K562 (cell line): Measurements from ENCODE around the gene NPDC1. TPM values are rescaled to one million over a fixed set of nuclear protein-coding genes. Genes with fewer than 3 reads are reported as not detected.

ENCODE experiments used
- ADNP ChIP-seq: fragments of 200-800 bp; sonication (Bioruptor generic); IDR thresholded peaks from 2 replicates; pipeline ENCODE4 v1.6.1; 2016; ENCODE audit warnings: missing genetic modification characterization, missing compliant biosample characterization
- BHLHE40 ChIP-seq: IDR thresholded peaks from 2 replicates; pipeline ENCODE4 v1.6.1; 2011; ENCODE audit warnings: low read length, improper control_type of control experiment
- C11orf30 ChIP-seq: fragments of 450-650 bp; IDR thresholded peaks from 2 replicates; pipeline ENCODE4 v1.6.1; 2016; ENCODE audit warnings: low read depth, mild to moderate bottlenecking
- ETV1 ChIP-seq: fragments of 450-650 bp; conservative IDR thresholded peaks from 2 replicates; pipeline ENCODE4 v1.6.1; 2016; ENCODE audit warnings: missing genetic modification characterization, control low read depth, low read depth, missing compliant biosample characterization
- JUNB ChIP-seq: fragments of 450-650 bp; formaldehyde crosslinking; conservative IDR thresholded peaks from 2 replicates; pipeline ENCODE4 v1.4.0; 2020; ENCODE audit warnings: mild to moderate bottlenecking
- MYC ChIP-seq, 2 experiments: fragments of 250-450 bp in 1 of 2; sonication (Bioruptor Pico) in 1 of 2; IDR thresholded peaks; 2 replicates each; pipeline versions ENCODE4 v1.5.1 to v1.6.1; 2012 to 2021; ENCODE audit warnings: low read depth in 2 of 2, borderline replicate concordance in 1 of 2, improper control_type of control experiment in 1 of 2, low read length in 1 of 2, mild to moderate bottlenecking in 1 of 2, moderate library complexity in 1 of 2
- NFIX ChIP-seq: fragments of 250-450 bp; sonication (Bioruptor Pico); IDR thresholded peaks from 2 replicates; pipeline ENCODE4 v1.4.0; 2020; ENCODE audit warnings: low read depth, mild to moderate bottlenecking, moderate library complexity
- NFXL1 ChIP-seq: fragments of 450-650 bp; formaldehyde crosslinking; IDR thresholded peaks from 2 replicates; pipeline ENCODE4 v1.4.0; 2021; ENCODE audit warnings: mild to moderate bottlenecking
- NRF1 ChIP-seq, 2 experiments: fragments of 450-650 bp; IDR thresholded peaks in 1 of 2; conservative IDR thresholded peaks in 1 of 2; 2 replicates each; pipeline ENCODE4 v1.6.1; 2014; ENCODE audit warnings: mild to moderate bottlenecking in 2 of 2
- PCBP1 ChIP-seq: fragments of 200-400 bp; formaldehyde crosslinking; IDR thresholded peaks from 2 replicates; pipeline ENCODE4 v1.6.1; 2018; ENCODE audit warnings: mild to moderate bottlenecking, low read depth, low read length; ENCODE audit not compliant: poor library complexity, severe bottlenecking
- PHB2 ChIP-seq: fragments of 450-650 bp; IDR thresholded peaks from 2 replicates; pipeline ENCODE4 v1.6.1; 2017; ENCODE audit warnings: low read depth
- RBM25 ChIP-seq: fragments of 200-400 bp; formaldehyde crosslinking; IDR thresholded peaks from 2 replicates; pipeline ENCODE4 v1.6.1; 2018; ENCODE audit warnings: low read length, low read depth, moderate library complexity; ENCODE audit not compliant: severe bottlenecking
- SMARCA4 ChIP-seq: fragments of 450-650 bp; IDR thresholded peaks from 2 replicates; pipeline ENCODE4 v1.6.1; 2016
- ZBED1 ChIP-seq: IDR thresholded peaks from 2 replicates; pipeline ENCODE4 v1.6.1; 2014
- ZBTB1 ChIP-seq: sonication (generic); formaldehyde crosslinking; IDR thresholded peaks from 2 replicates; pipeline ENCODE4 v1.8.1; 2023; ENCODE audit warnings: missing genetic modification reagents, low read depth, mild to moderate bottlenecking, borderline replicate concordance
- ZC3H8 ChIP-seq: fragments of 450-650 bp; IDR thresholded peaks from 2 replicates; pipeline ENCODE4 v1.6.1; 2017
- ZNF274 ChIP-seq: IDR thresholded peaks from 2 replicates; pipeline ENCODE4 v1.6.1; 2011; ENCODE audit warnings: low read depth, mild to moderate bottlenecking, low read length, moderate library complexity, borderline replicate concordance
- polyA plus RNA-seq, 8 experiments: library from polyadenylated mRNA; depleted of rRNA in 4 of 8; stranded (reverse) in 5 of 8; unstranded in 3 of 8; fragments of >200 nt; fragmentation: Nextera tagmentation in 2 of 8; fragmentation: Illumina TruSeq in 1 of 8; extraction: Ambion mirVana in 2 of 8; extraction: Trizol in 1 of 8; gene quantifications; 2 replicates each; pipeline versions ENCODE4 v1.2.1 to v1.2.3, GENCODE V29; 2011 to 2014; ENCODE audit warnings: inconsistent platforms in 1 of 8, missing spikeins in 1 of 8
- total RNA-seq, 7 experiments: library from RNA; depleted of rRNA in 6 of 7; stranded (reverse); fragments of >200 nt in 6 of 7; fragmentation: Illumina TruSeq in 2 of 7; extraction: Trizol in 2 of 7; gene quantifications; 2 replicates each; pipeline versions ENCODE4 v1.2.1 to v1.2.3, GENCODE V29; 2011 to 2021; ENCODE audit warnings: low replicate concordance in 1 of 7
- TF ChIP-seq, protein P1 (sequence below): sonication (generic); formaldehyde crosslinking; IDR thresholded peaks from 2 replicates; pipeline ENCODE4 v1.8.1; 2023; ENCODE audit warnings: mild to moderate bottlenecking, missing genetic modification reagents
- TF ChIP-seq, protein P2 (sequence below), 3 experiments: fragments of 200-800 bp in 1 of 3; fragments of 250-450 bp in 1 of 3; fragments of 450-650 bp in 1 of 3; sonication (Bioruptor Pico) in 1 of 3; sonication (Bioruptor generic) in 1 of 3; formaldehyde crosslinking in 1 of 3; IDR thresholded peaks; 2 replicates each; pipeline versions ENCODE4 v1.6.1 to v1.8.0; 2016 to 2022; ENCODE audit warnings: mild to moderate bottlenecking in 2 of 3, missing genetic modification characterization in 2 of 3, missing compliant biosample characterization in 1 of 3, moderate library complexity in 1 of 3
- TF ChIP-seq, protein P3 (sequence below): fragments of 450-650 bp; IDR thresholded peaks from 2 replicates; pipeline ENCODE4 v1.6.1; 2018; ENCODE audit warnings: mild to moderate bottlenecking, low read depth; ENCODE audit not compliant: partially characterized antibody

NPDC1 gene
- total and polyA plus RNA-seq, 9 of the 15 experiments (the other 6 are each of a cell fraction or from before 2014, with no cell fraction given), result 0.06 to 2.1 (median 0.53) TPM; not detected in 3

DNA sequence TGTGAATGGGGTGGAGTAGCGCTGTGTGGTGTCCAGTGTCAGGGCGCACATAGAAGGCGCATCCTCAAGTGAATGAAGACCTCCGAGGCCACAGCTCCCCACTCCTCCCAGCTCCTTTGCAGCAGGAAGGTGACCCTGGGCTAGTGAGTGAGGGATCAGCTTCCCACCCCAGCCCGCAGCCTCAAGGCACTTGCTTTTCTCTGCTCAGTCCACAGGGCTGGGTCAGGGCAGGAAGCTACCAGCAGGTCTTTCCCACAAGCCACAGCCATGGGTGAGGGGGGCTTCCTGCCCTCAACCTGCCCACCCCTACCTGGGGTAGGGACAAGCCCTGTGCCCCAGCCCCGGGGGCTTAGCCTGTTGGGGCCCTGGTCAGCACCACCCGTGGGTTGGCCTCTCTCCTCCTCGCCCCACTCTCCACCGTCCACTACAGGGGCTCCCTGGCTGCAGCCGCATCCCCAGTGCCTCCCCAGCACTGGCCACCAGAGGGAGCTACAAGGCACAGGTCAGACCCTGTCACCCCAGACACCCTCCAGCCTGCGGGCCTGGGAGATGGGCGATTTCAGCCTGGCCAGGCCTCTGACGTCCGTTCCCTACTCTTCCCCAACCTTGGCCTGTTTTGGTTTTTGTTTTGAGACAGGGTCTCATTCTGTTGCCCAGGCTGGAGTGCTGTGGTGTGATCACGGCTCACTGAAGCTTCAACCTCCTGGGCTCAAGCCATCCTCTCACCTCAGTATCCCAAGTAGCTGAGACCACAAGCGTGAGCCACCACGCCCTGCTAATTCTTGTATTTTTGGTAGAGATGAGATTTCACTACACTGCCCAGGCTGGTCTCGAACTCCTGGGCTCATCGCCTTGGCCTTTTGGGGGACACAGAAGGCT, 16.7 kb downstream of the NPDC1 start (continued):
- TF ChIP-seq SMARCA4 (no peak), ZC3H8 (no peak), RBM25 (no peak), JUNB (no peak), NFXL1 (CRISPR knock-in tag) (no peak), ZBED1 (no peak), ADNP (no peak), ZNF274 (no peak), NFIX (CRISPR knock-in tag) (no peak), ETV1 (tag) (no peak), BHLHE40 (no peak), MYC (IDR thresholded peaks at IDR 0.05; ENCODE audit: low read depth, low read length) (peak; percentile 27; the same call in 1 of the 2 replicates), MYC (CRISPR knock-in tag; IDR thresholded peaks at IDR 0.05; ENCODE audit: borderline replicate concordance, low read depth) (no peak), PCBP1 (no peak), C11orf30 (no peak), ZBTB1 (CRISPR knock-in tag) (no peak), NRF1 (conservative IDR thresholded peaks at IDR 0.05 in 1 of 2, IDR thresholded peaks at IDR 0.05 in 1 of 2) (no peak), PHB2 (no peak)
- TF ChIP-seq, protein P1, sequence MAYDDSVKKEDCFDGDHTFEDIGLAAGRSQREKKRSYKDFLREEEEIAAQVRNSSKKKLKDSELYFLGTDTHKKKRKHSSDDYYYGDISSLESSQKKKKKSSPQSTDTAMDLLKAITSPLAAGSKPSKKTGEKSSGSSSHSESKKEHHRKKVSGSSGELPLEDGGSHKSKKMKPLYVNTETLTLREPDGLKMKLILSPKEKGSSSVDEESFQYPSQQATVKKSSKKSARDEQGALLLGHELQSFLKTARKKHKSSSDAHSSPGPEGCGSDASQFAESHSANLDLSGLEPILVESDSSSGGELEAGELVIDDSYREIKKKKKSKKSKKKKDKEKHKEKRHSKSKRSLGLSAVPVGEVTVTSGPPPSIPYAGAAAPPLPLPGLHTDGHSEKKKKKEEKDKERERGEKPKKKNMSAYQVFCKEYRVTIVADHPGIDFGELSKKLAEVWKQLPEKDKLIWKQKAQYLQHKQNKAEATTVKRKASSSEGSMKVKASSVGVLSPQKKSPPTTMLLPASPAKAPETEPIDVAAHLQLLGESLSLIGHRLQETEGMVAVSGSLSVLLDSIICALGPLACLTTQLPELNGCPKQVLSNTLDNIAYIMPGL (CRISPR knock-in tag), result no peak
- TF ChIP-seq, protein P2, sequence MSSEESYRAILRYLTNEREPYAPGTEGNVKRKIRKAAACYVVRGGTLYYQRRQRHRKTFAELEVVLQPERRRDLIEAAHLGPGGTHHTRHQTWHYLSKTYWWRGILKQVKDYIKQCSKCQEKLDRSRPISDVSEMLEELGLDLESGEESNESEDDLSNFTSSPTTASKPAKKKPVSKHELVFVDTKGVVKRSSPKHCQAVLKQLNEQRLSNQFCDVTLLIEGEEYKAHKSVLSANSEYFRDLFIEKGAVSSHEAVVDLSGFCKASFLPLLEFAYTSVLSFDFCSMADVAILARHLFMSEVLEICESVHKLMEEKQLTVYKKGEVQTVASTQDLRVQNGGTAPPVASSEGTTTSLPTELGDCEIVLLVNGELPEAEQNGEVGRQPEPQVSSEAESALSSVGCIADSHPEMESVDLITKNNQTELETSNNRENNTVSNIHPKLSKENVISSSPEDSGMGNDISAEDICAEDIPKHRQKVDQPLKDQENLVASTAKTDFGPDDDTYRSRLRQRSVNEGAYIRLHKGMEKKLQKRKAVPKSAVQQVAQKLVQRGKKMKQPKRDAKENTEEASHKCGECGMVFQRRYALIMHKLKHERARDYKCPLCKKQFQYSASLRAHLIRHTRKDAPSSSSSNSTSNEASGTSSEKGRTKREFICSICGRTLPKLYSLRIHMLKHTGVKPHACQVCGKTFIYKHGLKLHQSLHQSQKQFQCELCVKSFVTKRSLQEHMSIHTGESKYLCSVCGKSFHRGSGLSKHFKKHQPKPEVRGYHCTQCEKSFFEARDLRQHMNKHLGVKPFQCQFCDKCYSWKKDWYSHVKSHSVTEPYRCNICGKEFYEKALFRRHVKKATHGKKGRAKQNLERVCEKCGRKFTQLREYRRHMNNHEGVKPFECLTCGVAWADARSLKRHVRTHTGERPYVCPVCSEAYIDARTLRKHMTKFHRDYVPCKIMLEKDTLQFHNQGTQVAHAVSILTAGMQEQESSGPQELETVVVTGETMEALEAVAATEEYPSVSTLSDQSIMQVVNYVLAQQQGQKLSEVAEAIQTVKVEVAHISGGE (CRISPR knock-in tag; IDR thresholded peaks at IDR 0.05), result no peak
- TF ChIP-seq, protein P3, sequence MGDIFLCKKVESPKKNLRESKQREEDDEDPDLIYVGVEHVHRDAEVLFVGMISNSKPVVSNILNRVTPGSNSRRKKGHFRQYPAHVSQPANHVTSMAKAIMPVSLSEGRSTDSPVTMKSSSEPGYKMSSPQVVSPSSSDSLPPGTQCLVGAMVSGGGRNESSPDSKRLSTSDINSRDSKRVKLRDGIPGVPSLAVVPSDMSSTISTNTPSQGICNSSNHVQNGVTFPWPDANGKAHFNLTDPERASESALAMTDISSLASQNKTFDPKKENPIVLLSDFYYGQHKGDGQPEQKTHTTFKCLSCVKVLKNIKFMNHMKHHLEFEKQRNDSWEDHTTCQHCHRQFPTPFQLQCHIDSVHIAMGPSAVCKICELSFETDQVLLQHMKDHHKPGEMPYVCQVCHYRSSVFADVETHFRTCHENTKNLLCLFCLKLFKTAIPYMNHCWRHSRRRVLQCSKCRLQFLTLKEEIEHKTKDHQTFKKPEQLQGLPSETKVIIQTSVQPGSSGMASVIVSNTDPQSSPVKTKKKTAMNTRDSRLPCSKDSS, result no peak
